HG03460 (cell line): Measurements from ENCODE around the gene SEMA5B.

ENCODE experiments used
- ATAC-seq: cut with Tn5 transposase; IDR thresholded peaks from one replicate; pipeline ENCODE4 v1.9.1; 2021; ENCODE audit not compliant: unreplicated experiment

Gene SEMA5B

DNA sequence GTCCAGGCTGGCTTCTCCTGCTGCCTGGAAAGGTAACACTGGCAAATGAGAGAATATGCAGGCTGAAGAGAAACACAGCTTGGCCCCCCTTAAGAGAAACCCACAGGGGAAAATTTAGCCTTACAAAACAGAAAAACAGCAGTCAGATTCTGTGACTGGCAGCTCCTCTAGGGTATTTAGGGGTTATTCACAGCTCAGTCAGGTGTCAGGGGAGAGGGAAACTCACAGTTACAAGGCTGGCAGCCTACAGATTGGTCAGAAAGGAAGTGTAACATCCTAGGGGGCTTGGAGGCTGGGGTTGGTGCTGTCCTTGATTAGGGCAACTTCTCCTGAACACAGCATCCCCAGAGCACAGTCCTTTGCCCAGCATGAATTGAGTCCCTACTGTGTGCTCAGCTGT lies 81.4 kb downstream of the SEMA5B start:
- no peak for ATAC-seq

DNA sequence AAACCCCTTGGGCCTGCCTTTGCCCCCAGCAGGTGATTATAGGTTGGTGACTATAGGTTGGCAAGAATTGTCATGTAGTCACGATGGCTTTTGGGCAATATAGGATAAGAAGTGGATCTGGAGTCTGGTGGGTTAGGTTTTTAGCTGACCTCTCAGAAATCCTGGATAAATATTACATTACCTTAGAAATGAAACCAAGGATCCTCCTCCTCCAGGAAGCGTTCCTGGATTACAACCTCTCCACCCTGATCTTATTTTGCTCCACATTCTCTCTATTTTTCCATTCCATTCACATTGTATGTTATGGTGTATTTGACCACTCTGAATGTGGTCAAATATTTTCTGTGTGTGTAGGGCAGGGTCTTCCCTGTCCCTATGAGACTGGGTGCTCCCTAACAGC lies 82.3 kb downstream of the SEMA5B start:
- ATAC-seq: no peak

DNA sequence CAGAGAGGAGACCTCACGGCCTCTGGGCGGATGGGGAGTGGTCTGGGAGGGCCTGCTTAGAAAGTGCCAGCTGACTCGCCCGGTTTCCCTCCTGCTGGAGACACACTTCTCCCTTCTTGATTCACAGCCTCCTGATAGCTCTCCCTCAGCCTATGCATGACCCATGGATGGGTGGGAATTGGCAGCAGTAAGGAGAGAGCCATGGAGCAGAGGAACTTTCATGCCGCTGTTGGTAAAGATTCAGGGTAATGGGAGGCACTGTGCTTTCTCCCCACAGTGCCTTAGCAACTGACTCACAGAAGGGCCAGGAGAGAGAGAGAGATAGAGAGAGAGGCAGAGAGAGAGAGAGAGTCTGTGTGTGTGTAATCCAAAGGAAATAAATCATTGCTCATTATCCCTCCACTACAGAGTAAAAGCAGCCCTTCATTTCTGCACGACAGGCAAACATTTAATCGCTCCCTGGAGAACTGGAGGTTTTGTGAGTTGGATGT lies 82.8 kb downstream of the SEMA5B start:
- ATAC-seq: no peak

DNA sequence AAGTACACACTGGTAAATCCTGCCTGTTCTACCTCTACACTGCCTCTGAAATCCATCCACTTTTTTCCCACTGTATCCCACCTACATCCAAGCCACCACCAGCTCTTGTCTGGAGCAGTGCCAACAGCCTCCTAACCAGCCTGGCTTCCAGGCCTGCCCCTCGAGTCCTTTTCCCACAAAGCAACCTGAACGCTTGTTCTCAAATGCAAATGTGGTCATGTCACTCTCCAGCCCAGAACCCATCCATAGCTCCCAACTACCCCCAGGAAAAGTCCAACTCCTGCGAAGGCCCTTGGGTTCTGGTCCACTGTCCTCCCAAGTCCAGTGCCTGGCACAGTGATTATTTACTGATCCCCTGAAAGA lies 83.8 kb downstream of the SEMA5B start:
- ATAC-seq: no peak

DNA sequence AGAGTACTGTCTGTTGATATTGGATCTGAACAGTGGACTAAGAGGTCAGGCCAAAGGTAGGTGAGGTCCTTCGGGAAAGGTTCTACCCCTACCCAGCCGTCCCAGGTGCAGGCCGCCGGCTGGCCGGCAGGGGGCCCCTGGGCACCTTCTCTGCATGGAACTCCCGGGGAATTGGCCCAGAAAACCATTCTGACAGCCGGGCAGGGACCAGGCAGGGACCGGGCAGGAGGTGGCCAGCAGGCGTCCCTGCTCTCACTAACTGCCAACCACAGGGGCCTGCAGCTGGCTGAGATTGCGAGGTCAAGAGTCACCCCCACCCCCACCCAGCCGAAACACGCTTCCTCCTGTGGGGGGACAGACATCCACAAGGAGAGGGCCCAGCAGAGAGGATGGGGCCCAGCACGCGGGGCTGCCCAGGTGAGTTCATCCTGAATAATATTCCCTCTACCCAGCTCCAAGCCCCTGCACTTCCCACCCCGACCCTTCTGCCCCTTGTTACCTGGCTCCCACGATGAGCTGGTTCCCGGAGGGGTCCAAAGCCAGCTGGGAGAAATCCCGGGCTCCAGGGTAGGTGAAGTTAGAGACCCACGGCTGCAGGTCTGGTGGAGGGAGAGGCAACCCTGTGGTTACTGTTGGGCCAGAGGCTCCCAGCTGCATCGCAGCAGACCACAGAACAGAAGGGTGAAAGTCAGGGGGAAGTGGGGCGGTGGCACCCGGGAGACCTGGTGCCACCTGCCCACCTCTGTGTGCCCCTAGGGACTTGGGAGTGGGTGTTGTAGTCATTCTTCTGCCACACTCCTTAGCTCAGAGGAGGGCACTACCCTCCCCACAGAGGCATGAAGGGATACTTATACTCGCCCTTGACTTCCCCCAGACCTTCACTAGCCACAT lies 84.4 kb downstream of the SEMA5B start:
- no peak for ATAC-seq

DNA sequence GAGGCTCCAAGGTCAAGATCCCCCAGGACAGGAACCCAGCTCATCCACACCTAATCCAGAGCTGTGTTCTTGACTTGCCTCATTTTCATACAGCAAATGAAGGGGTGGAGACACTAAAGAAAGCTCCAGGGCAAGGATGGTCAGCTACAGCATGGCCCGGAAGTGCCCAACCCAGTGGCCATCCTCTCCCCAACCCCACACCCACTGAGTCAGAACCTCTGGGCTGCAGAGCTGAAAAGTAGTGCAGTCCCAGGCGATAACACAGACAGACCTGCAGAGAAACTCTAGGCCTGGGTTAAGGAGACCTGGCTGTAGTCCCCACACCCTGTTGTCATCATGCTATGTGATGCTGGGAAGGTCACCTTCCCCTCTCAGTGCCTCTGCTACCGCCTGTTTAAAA lies 85.3 kb downstream of the SEMA5B start:
- no peak for ATAC-seq

DNA sequence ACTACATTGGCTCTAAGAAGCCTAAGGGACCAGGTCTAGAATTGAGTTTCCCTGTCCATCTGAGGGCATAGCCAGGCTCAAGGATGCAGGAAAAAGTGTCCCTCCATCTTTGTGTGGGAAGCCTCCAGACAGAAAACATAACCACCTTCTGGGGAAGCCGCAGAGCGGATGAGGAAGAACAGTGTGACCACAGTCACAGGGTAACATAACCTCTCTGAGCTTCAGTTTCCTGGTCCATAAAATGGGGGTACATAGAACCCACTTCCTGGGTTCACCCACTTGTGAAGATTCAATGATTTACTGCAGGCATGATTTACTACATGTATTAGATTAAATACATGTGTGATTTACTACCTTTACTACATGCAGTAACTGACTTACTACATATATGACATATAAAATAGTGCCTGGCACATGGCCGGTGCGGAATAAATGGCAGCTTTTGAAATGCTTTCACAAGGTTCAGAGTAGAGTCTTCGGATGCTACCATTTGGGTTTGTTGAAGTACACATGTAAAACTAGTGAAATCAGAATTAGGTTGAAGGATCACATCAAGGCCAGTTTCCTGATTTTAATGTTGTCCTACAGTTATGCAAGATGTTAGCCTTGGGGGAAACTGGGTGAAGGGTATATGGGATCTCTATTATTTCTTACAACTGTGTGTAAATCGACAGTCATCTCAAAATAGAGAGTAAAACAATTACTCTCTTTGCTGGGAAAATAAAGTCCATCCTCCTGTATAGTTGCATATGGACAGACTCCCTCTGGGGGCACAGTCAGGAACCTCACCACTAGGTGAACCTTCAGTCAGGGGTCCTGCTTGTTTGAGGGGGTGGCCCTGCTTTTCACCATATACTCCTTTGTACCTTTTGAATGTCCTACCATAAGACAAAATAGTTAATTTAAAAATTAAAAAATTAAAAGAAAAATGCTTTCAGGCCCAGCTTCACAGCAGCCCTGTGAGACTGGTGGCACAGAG lies 86.0 kb downstream of the SEMA5B start:
- no peak for ATAC-seq

DNA sequence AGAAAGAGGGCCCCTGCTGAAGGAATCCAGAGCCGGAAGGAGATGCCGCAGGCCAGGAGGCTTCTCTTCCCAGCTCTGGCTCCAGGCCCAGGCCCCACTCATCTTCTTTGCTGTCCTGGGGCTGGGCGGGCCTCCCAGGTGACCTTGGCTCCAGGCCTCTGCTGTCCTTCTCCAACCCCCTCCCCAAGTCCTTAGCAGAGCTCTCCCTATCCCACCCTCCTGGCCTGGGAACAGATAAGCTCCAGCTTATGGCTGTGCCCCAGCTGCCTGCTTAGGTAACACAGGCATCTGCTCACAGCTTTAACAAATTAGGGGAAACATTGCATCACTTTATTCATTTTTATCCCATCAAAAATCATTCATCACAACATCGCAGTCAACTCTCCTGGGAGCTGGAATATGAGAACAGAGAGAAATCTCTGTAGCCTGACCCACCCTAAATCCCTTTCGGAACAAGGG lies 86.9 kb downstream of the SEMA5B start:
- no peak for ATAC-seq

DNA sequence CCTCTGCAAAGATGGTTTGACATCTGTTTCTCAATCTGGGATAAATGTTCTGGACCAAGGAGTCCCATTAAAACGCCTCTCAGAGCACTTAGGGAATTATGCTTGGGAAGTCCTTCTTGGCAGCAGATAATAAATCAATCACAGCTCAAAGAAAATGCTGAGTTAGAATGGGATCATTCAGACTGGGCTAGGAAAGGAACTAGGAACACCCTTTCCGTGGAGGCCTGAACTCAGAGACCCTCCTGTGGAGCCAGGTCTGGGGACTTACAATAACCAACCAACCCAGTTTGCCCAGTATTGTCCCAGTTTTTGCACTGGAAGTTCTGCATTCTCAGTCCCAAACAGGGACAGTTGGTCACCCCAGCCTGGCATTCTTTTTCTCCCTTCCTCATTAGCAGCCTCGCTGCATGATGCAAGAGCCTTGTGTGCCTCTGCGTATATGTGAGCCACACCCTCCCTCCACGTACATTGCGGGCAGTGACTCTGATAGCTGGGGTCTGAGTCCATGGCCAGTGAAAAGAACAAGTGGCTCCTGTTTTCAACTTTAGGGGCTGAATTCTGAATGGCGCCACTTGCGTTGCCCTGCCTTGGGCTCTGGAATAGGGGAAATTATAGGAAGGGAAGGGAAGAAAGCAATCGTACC lies 88.7 kb downstream of the SEMA5B start:
- no peak for ATAC-seq

DNA sequence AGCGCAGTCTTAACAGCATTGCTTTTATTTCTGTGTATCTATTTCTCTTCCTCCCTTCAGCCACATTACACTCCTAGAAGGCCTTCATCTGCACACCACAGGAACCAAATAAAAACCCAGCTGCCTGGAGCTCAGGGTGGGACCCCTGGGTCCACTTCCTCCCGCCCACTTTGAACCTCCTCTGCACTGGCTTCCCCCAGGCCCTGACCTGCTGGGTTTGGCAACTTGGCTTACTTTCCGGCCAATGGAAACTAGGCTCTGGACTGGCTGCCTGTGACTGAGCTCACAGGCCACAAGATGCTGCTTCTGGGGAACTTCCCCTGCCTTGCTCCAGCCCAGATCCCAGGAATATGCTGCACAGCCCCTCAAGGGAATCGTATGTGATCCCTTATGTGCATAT lies 89.8 kb downstream of the SEMA5B start:
- no peak for ATAC-seq

DNA sequence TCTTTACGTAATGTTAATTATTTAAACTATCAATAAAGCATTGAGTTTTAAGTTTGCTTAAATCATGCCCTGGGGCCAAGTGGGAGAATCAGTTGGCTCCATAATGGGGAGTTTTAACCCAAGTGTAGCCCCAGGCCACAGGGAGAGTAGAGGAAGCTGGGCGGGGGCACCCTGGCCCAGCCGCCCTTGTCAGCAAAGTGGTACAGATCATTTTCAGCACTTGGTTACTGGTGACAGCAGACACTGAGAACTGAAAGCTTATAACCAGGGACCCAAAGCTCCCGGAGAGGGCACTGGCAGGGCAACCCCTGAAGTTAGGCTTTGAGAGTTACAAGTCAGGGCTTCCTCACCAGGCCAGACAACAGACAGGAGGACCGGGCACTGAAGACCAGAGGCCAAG lies 90.6 kb downstream of the SEMA5B start:
- no peak for ATAC-seq

DNA sequence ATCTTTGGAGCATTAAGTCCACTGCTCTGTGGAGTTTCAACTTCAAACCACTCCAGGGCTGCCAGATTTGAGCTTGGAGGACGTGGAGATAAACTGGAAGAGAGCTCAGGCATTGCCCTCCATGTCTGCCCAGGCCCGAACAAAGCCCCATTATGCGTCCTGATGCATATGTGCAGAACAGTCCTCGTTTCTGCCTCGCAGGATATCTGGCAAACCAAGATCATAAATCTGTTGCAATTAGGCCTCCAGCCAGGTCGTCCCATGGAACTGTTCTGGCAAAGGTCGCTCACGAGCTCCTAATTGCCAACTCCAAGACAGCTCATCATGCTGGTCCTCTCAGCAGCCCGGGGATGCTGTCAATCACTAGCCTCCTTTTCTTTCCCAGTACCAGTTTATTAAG lies 91.2 kb downstream of the SEMA5B start:
- no peak for ATAC-seq

DNA sequence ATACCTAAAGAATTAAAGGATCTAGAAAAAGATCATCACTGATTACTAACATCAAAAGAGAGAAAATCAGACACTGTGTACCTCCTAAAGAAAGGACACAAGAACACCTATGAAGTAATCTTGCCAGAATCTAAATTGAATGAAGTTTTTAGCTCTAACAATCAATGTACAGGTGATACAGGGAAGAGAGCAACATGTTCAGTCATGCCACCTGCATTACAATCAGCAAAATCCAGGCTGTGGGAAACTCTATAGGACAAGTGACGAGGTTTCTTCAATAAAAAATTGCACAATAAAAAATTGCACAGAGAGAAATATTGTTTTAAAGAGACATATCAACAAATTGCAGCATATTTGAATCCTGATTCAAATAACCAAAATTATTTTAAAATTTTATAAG lies 93.3 kb downstream of the SEMA5B start:
- ATAC-seq: no peak

DNA sequence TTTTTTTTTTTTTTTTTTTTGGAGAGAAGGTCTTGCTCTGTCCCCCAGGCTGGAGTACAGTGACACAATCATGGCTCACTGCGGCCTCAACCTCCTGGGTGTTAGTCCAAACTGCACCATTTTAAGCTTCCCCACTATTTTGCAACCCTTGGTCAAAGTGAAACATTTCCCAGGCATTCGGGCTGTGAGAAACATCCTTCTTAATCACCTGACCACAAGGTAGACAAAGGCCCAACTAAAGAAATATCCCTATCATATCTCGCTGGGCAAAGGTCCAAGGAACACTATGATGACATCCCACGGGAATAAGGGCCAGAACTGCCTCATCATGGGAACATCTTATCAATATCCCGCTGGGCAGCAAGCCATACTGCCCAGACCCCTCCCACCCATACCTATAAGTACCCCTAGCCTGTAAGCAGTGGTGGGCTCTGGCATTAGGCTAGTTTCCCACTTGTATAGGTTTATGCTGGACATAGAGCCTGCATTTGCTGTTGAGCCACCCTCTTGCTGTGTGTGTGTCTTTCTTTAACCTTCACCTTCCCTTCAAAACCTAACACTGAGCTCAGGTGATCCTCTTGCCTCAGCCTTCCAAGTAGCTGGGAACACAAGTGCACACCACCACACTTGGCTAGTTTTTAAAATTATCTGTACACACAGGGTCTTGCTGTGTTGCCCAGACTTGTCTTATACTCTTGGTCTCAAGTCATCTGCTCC lies 95.2 kb downstream of the SEMA5B start:
- no peak for ATAC-seq

DNA sequence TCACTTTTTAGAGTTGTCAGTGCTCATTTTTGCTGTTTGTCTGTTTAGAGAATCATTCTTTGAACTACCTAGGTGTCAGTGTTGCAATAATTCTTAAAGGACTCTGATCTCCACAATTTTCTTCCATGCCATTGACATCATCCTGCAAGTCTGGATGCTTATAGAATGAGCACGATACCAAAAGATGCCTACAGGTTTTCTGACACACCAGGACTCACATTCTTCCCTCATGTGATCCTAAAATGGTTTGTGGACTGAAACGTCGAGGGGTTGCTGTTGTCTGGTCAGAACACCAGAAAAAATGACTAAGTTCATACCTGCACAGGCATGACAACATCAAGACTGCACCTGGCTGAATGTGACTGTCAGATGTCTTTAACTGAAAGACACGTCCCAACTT lies 95.9 kb downstream of the SEMA5B start:
- ATAC-seq: no peak

DNA sequence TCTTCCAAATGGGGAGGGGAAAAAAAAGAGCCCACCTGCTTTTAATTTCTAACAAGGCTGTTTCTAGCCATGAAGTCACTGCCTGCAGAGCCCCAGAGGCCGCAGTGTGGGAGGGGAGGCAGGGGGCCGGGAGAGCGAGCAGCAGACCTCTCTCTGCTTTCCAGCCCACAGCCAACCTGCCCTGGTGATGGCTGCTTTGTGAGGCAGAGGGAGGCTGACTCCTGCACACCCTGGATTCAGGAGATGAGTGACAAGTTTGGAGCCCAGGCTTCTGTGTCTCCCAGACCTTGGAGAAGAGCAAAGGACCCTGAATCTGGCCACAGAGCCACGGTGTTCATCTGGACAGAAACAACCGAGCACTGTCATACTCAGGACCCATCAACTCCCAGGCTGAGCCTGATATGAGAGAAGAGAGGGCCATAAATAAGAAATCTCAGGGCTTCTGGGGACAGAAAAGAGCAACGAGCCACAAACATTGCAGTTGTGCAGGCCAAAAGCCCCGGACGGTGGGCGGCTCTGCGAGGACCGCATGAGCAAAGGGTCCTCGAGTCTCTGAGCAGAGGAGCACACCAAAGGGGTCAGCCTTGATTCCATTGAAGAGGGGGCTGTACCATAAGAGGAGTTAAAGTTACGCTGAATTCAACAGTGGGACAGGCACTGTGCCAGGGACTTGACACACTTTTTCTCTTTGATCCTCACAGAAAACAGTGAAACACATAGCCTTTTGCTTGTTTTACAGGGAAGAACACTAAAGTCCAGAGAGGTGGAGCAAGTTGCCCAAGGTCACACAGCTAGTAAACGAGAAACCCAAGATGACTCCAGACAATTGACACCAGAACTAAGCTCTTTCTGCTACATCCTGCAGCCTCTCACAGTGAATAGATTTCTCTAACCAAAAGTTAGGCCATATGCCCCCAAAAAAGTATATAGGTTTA lies 97.2 kb downstream of the SEMA5B start:
- no peak for ATAC-seq

DNA sequence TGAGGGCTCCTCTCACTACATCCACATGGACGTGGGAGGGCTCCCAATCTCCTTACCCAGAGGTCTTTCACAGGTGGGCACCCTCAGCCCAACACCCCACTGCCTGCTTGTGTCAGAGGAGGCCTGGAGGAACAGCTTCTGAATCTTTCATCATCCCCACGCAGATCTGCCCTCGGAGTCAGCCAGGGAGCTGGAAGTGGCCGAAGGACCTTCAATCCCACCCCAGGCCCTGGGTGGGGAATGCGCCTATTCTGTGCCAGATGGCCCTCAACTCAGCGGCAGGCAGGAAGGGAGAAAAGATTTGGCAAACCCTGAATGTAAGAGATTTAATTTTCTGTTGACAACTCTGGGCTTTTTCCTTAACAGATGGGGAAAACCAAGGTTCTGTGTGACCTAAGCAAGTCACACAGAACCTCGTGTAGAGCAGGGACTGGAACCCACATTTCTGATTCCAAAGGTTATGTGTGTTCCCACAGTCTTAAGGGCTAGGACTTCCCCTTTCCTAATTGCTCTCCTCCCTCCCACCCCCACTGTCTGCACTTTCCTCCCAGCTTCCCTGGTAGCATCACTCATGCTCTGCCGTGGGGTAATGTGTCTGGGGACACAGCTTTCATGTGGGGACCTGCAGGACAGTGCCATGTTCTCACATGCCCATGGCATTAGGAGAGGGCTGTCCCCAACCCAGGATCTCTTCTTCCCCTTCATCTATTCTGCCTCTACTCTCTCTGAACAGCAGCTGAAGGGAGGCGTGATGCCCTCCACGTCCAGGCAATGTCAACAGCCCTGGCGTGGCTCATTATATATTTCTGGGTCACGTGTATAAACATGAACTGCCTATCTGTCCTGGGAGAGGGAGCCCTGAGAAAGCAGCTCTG lies 98.1 kb downstream of the SEMA5B start:
- ATAC-seq: no peak

DNA sequence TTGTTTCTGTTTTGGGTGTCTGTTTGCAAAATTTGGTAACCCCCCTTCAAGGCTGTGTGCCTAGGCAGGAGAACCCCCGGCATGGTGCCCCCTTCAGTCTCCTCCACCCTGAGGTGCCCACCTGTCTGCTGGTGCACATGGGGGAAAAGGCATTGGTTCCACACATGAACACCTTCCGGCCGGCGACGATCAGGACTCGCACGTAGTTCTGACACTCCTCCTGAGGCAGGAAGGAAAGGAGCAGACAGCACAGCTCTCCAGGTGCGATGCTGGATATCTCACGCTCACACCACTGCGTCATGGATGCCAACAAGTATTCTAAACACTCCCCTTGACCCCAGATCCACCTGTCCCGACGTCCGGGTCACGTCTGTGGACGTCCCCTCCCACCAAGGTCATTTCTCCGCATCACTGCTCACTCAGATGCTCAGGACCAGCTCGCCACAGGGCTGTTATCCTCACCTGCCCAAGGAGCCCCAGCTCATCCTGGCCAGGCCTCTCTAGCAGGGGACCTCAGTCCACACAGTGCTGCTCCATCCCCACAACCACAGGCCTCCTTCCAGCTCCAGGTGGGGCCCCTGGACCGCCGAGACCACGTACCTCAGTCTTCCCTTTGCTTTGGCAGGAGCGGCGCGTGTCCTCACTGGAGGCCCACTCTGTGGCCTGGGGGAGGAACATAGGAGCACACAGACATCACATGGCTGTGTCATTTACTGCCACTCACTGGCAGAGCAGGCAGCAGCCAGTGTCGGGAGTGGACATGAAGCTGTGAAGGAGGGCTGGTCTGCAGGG lies 99.0 kb downstream of the SEMA5B start:
- no peak for ATAC-seq
